ENCODE results near the gene PRX.
"Not testable (repeated sequence)": the region's sequence is repeated elsewhere in the genome, so short reads cannot be mapped to it uniquely, and the experiment has no call there.

The PRX gene

GRCh38 chr19:40442328-40443130 is 29.4 kb upstream of the PRX start:
- DNase-seq (ENCODE audit: extremely low read depth in 1 of 2, low read depth in 1 of 2) = no peak

- DNase-seq (ENCODE audit: extremely low read depth in 1 of 2, low read depth in 1 of 2) = no peak
Measured at GRCh38 chr19:40441719-40442253, 28.6 kb upstream of the PRX start.

- DNase-seq (ENCODE audit: extremely low read depth in 1 of 2, low read depth in 1 of 2) = no peak
Measured at GRCh38 chr19:40438284-40438683, 25.1 kb upstream of the PRX start.

- DNase-seq (ENCODE audit: extremely low read depth in 1 of 2, low read depth in 1 of 2) = peak in 1 of 2 donors; percentile 30
Measured at GRCh38 chr19:40433391-40434216, 20.4 kb upstream of the PRX start.

- DNase-seq (ENCODE audit: extremely low read depth in 1 of 2, low read depth in 1 of 2) = not testable (repeated sequence)
Measured at GRCh38 chr19:40432760-40433159, 19.6 kb upstream of the PRX start.

- no peak for DNase-seq (ENCODE audit: extremely low read depth in 1 of 2, low read depth in 1 of 2)
Measured at GRCh38 chr19:40431698-40432097, 18.5 kb upstream of the PRX start.

- DNase-seq (ENCODE audit: extremely low read depth in 1 of 2, low read depth in 1 of 2) = not testable (repeated sequence)
Measured at GRCh38 chr19:40430242-40430641, 17.1 kb upstream of the PRX start.

- DNase-seq (ENCODE audit: extremely low read depth in 1 of 2, low read depth in 1 of 2) = not testable (repeated sequence)
Measured at GRCh38 chr19:40428197-40428596, 15.0 kb upstream of the PRX start.

- DNase-seq (ENCODE audit: extremely low read depth in 1 of 2, low read depth in 1 of 2) = peak; percentile 100
Measured at GRCh38 chr19:40425450-40426287, 12.5 kb upstream of the PRX start, which contains the start of gene SERTAD1. Gene SERTAD1, minus strand, starts transcription at chr19:40425992. Its CDS starts 2,446 bp downstream, at chr19:40423546.

GRCh38 chr19:40424637-40425449 is 11.7 kb upstream of the PRX start:
- DNase-seq (ENCODE audit: extremely low read depth in 1 of 2, low read depth in 1 of 2) = no peak

GRCh38 chr19:40423938-40424337 is 10.8 kb upstream of the PRX start:
- DNase-seq (ENCODE audit: extremely low read depth in 1 of 2, low read depth in 1 of 2) = no peak

GRCh38 chr19:40422748-40423566 is 9.8 kb upstream of the PRX start:
- DNase-seq (ENCODE audit: extremely low read depth in 1 of 2, low read depth in 1 of 2) = no peak

- no peak for DNase-seq (ENCODE audit: extremely low read depth in 1 of 2, low read depth in 1 of 2)
Measured at GRCh38 chr19:40421993-40422747, 9.0 kb upstream of the PRX start.

- peak in 1 of 2 donors; percentile 48 for DNase-seq (ENCODE audit: extremely low read depth in 1 of 2, low read depth in 1 of 2)
Measured at GRCh38 chr19:40420766-40421765, 7.9 kb upstream of the PRX start.

GRCh38 chr19:40420451-40420765 is 7.2 kb upstream of the PRX start:
- no peak for DNase-seq (ENCODE audit: extremely low read depth in 1 of 2, low read depth in 1 of 2)

GRCh38 chr19:40419780-40420179 is 6.6 kb upstream of the PRX start:
- no peak for DNase-seq (ENCODE audit: extremely low read depth in 1 of 2, low read depth in 1 of 2)

- DNase-seq (ENCODE audit: extremely low read depth in 1 of 2, low read depth in 1 of 2) = no peak
Measured at GRCh38 chr19:40419066-40419612, 6.0 kb upstream of the PRX start.
